HepG2 (cell line): ENCODE results near the gene FIS1. TPM values are rescaled to one million over a fixed set of nuclear protein-coding genes. Genes with fewer than 3 reads are reported as not detected.

Experiments used
- ETV5 ChIP-seq: IDR thresholded peaks from 2 replicates; pipeline ENCODE4 v1.6.1; 2018; ENCODE audit warnings: missing biosample characterization, missing genetic modification reagents, inconsistent platforms, borderline replicate concordance
- ETV6 ChIP-seq: sonication (generic); formaldehyde crosslinking; conservative IDR thresholded peaks from 2 replicates; pipeline ENCODE4 v1.4.0; 2020; ENCODE audit warnings: missing genetic modification reagents
- FUBP1 ChIP-seq: sonication (generic); formaldehyde crosslinking; IDR thresholded peaks from 2 replicates; pipeline ENCODE4 v1.5.1; 2020; ENCODE audit warnings: missing genetic modification reagents, mild to moderate bottlenecking, borderline replicate concordance
- GABPB1 ChIP-seq: IDR thresholded peaks from 2 replicates; pipeline ENCODE4 v1.6.1; 2016; ENCODE audit warnings: mild to moderate bottlenecking, missing genetic modification reagents, moderate library complexity, missing compliant biosample characterization
- HINFP ChIP-seq: sonication (generic); formaldehyde crosslinking; IDR thresholded peaks from 2 replicates; pipeline ENCODE4 v1.4.0; 2020; ENCODE audit warnings: low read depth, mild to moderate bottlenecking, missing genetic modification reagents
- KMT2A ChIP-seq: sonication (generic); formaldehyde crosslinking; IDR thresholded peaks from 2 replicates; pipeline ENCODE4 v1.4.0; 2020; ENCODE audit warnings: missing genetic modification reagents
- MAF1 ChIP-seq: sonication (generic); formaldehyde crosslinking; IDR thresholded peaks from 2 replicates; pipeline ENCODE4 v1.5.0; 2020; ENCODE audit warnings: missing genetic modification reagents, borderline replicate concordance
- MYNN ChIP-seq: sonication (generic); formaldehyde crosslinking; IDR thresholded peaks from 2 replicates; pipeline ENCODE4 v1.4.0; 2020; ENCODE audit warnings: mild to moderate bottlenecking, low read depth, missing genetic modification reagents
- POLR2G ChIP-seq: fragments of 200-400 bp; formaldehyde crosslinking; IDR thresholded peaks from 2 replicates; pipeline ENCODE4 v1.6.1; 2018; ENCODE audit warnings: mild to moderate bottlenecking, low read depth, low read length, moderate library complexity
- RNF2 ChIP-seq: fragments of 450-650 bp; conservative IDR thresholded peaks from 2 replicates; pipeline ENCODE4 v1.6.1; 2016; ENCODE audit warnings: low read depth
- THYN1 ChIP-seq: sonication (generic); formaldehyde crosslinking; IDR thresholded peaks from 2 replicates; pipeline ENCODE4 v1.8.1; 2023; ENCODE audit warnings: low read depth, mild to moderate bottlenecking, moderate library complexity, missing genetic modification reagents, borderline replicate concordance
- ZNF282 ChIP-seq: fragments of 450-650 bp; IDR thresholded peaks from 2 replicates; pipeline ENCODE4 v1.6.1; 2018; ENCODE audit not compliant: partially characterized antibody
- ZNF510 ChIP-seq: sonication (generic); formaldehyde crosslinking; IDR thresholded peaks from 2 replicates; pipeline ENCODE4 v1.4.0; 2020; ENCODE audit warnings: low read depth, mild to moderate bottlenecking, missing genetic modification reagents
- ZNF660 ChIP-seq: sonication (generic); formaldehyde crosslinking; IDR thresholded peaks from 2 replicates; pipeline ENCODE4 v1.5.1; 2020; ENCODE audit warnings: mild to moderate bottlenecking, low read depth, missing genetic modification reagents, borderline replicate concordance
- ZZZ3 ChIP-seq: sonication (generic); formaldehyde crosslinking; IDR thresholded peaks from 2 replicates; pipeline ENCODE4 v1.4.0; 2020; ENCODE audit warnings: missing genetic modification reagents, mild to moderate bottlenecking, borderline replicate concordance
- polyA plus RNA-seq, 8 experiments: library from polyadenylated mRNA; depleted of rRNA in 3 of 8; stranded (reverse) in 7 of 8; unstranded in 1 of 8; fragments of >200 nt; fragmentation: Illumina TruSeq in 4 of 8; extraction: Trizol in 4 of 8; gene quantifications; 2 replicates each; pipeline versions ENCODE4 v1.2.1 to v1.2.3, GENCODE V29; 2011 to 2016; ENCODE audit warnings: low read depth in 4 of 8, missing spikeins in 1 of 8, mixed read lengths in 1 of 8; ENCODE audit not compliant: insufficient read depth in 1 of 8
- total RNA-seq, 5 experiments: library from RNA; depleted of rRNA; stranded (reverse); fragments of >200 nt; fragmentation: Illumina TruSeq; extraction: Trizol; gene quantifications; 2 replicates each; pipeline ENCODE4 v1.2.3, GENCODE V29; 2016; ENCODE audit warnings: low read depth in 1 of 5
- TF ChIP-seq, protein P1 (sequence below): sonication (generic); formaldehyde crosslinking; IDR thresholded peaks from 2 replicates; pipeline ENCODE4 v1.4.0; 2020; ENCODE audit warnings: mild to moderate bottlenecking, missing genetic modification reagents
- TF ChIP-seq, protein P2 (sequence below): sonication (generic); formaldehyde crosslinking; IDR thresholded peaks from 2 replicates; pipeline ENCODE4 v1.4.0; 2020; ENCODE audit warnings: missing genetic modification reagents, low read depth, mild to moderate bottlenecking, borderline replicate concordance
- TF ChIP-seq, protein P3 (sequence below): sonication (generic); formaldehyde crosslinking; IDR thresholded peaks from 2 replicates; pipeline ENCODE4 v1.8.1; 2023; ENCODE audit warnings: mild to moderate bottlenecking, missing genetic modification reagents, borderline replicate concordance

FIS1 gene
- total and polyA plus RNA-seq, 2 of the 13 experiments (the other 11 are each of a cell fraction or from before 2014, with no cell fraction given), result 97.5 to 101 TPM

- TF ChIP-seq, protein P1, sequence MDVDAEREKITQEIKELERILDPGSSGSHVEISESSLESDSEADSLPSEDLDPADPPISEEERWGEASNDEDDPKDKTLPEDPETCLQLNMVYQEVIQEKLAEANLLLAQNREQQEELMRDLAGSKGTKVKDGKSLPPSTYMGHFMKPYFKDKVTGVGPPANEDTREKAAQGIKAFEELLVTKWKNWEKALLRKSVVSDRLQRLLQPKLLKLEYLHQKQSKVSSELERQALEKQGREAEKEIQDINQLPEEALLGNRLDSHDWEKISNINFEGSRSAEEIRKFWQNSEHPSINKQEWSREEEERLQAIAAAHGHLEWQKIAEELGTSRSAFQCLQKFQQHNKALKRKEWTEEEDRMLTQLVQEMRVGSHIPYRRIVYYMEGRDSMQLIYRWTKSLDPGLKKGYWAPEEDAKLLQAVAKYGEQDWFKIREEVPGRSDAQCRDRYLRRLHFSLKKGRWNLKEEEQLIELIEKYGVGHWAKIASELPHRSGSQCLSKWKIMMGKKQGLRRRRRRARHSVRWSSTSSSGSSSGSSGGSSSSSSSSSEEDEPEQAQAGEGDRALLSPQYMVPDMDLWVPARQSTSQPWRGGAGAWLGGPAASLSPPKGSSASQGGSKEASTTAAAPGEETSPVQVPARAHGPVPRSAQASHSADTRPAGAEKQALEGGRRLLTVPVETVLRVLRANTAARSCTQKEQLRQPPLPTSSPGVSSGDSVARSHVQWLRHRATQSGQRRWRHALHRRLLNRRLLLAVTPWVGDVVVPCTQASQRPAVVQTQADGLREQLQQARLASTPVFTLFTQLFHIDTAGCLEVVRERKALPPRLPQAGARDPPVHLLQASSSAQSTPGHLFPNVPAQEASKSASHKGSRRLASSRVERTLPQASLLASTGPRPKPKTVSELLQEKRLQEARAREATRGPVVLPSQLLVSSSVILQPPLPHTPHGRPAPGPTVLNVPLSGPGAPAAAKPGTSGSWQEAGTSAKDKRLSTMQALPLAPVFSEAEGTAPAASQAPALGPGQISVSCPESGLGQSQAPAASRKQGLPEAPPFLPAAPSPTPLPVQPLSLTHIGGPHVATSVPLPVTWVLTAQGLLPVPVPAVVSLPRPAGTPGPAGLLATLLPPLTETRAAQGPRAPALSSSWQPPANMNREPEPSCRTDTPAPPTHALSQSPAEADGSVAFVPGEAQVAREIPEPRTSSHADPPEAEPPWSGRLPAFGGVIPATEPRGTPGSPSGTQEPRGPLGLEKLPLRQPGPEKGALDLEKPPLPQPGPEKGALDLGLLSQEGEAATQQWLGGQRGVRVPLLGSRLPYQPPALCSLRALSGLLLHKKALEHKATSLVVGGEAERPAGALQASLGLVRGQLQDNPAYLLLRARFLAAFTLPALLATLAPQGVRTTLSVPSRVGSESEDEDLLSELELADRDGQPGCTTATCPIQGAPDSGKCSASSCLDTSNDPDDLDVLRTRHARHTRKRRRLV (CRISPR knock-in tag), result peak; percentile 64; the same call in 1 of the 2 replicates
- no peak for TF ChIP-seq KMT2A
- TF ChIP-seq ETV6 (CRISPR knock-in tag), result no peak
- TF ChIP-seq POLR2G, result no peak; the same call in 1 of the 2 replicates
- TF ChIP-seq, protein P2, sequence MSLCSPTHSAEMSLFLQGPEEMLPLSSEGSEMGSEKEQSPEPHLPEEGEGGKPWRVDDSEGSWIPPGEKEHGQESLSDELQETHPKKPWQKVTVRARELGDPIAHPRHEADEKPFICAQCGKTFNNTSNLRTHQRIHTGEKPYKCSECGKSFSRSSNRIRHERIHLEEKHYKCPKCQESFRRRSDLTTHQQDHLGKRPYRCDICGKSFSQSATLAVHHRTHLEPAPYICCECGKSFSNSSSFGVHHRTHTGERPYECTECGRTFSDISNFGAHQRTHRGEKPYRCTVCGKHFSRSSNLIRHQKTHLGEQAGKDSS, result no peak
- no peak for TF ChIP-seq RNF2
- TF ChIP-seq ZNF660, result 0 out of 2 replicates have a peak, but pooled peaks have one; percentile 33
- TF ChIP-seq GABPB1 (CRISPR knock-in tag), result no peak
- no peak for TF ChIP-seq MAF1
- no peak for TF ChIP-seq HINFP (CRISPR knock-in tag)
- TF ChIP-seq FUBP1 (CRISPR knock-in tag), result 0 out of 2 replicates have a peak, but pooled peaks have one; percentile 20
- no peak for TF ChIP-seq MYNN
- 0 out of 2 replicates have a peak, but pooled peaks have one; percentile 30 for TF ChIP-seq ZZZ3
- TF ChIP-seq THYN1 (CRISPR knock-in tag), result no peak
- TF ChIP-seq, protein P3, sequence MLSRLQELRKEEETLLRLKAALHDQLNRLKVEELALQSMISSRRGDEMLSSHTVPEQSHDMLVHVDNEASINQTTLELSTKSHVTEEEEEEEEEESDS (CRISPR knock-in tag), result no peak
- TF ChIP-seq ZNF282, result no peak
- no peak for TF ChIP-seq ZNF510 (CRISPR knock-in tag)
- TF ChIP-seq ETV5 (CRISPR knock-in tag), result no peak
Observed at GRCh38 chr7:101218236-101219125, 26.4 kb downstream of the FIS1 start (continued).
